IPS-15b (cell line): ENCODE data around the gene EPC2.

Experiments used
- H3K27me3 ChIP-seq: one replicate; pipeline ENCODE4 v1.6.1; 2013; ENCODE audit warnings: low read length; ENCODE audit not compliant: control insufficient read depth, insufficient read depth
- H3K36me3 ChIP-seq: one replicate; pipeline ENCODE4 v1.6.1; 2013; ENCODE audit warnings: low read length; ENCODE audit not compliant: control insufficient read depth, insufficient read depth
- H3K4me1 ChIP-seq: one replicate; pipeline ENCODE4 v1.6.1; 2013; ENCODE audit warnings: mild to moderate bottlenecking, low read length; ENCODE audit not compliant: control insufficient read depth, insufficient read depth
- H3K4me3 ChIP-seq: one replicate; pipeline ENCODE4 v1.5.1; 2013; ENCODE audit warnings: low read depth, low read length
- H3K9ac ChIP-seq: one replicate; pipeline ENCODE4 v1.6.1; 2013; ENCODE audit warnings: low read depth, mild to moderate bottlenecking, low read length
- H3K9me3 ChIP-seq: one replicate; pipeline ENCODE4 v1.6.1; 2013; ENCODE audit warnings: mild to moderate bottlenecking, low read length; ENCODE audit not compliant: control insufficient read depth, insufficient read depth

EPC2 gene

GRCh38 chr2:148796735-148797512, 152.4 kb downstream of the EPC2 start:
- H3K36me3 ChIP-seq: no peaks in the 10 kb centered on the region
- H3K27me3 ChIP-seq: no peaks in the 10 kb centered on the region
- no peaks in the 10 kb centered on the region for H3K9me3 ChIP-seq
- H3K4me3 ChIP-seq: no peak overlapping the region
- H3K9ac ChIP-seq: no peak overlapping the region
- no peaks in the 10 kb centered on the region for H3K4me1 ChIP-seq

DNA sequence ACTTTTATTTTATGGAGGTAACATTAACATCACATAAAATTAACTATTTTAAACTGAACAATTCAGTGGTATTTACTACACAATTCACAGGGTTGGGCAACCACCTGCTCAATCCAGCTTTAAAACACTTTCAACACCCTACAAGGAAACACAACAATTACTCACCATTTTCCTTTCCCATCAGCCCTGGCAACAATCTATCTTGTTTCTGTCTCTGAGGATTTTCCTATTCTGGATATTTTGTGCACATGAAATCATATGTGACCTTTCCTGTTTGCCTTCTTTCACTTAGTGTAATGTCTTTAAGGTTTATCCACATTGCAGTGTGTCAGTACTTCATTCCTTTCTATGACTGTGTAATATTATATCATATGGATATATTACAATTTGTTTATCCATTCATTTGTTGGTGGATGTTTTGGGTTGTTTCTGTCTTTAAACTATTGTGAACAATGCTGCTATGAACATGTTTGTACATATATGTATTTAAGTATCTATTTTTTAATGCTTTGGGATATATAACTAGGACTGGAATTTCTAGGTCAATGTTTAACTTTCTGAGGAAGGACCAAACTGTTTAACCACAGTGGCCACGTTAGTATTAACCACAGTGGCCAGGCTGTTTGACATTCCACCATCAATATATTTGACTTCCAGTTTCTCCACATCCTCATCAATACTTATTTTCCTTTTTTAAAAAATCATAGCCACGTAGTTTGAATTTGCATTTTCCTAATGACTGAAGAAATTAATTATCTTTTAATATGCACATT, 158.1 kb downstream of the EPC2 start:
- H3K27me3 ChIP-seq: no peaks in the 10 kb centered on the region
- H3K9me3 ChIP-seq: no peaks in the 10 kb centered on the region
- H3K4me1 ChIP-seq: no peaks in the 10 kb centered on the region
- no peaks in the 10 kb centered on the region for H3K36me3 ChIP-seq
- H3K9ac ChIP-seq: no peak overlapping the region
- H3K4me3 ChIP-seq: no peak overlapping the region

DNA sequence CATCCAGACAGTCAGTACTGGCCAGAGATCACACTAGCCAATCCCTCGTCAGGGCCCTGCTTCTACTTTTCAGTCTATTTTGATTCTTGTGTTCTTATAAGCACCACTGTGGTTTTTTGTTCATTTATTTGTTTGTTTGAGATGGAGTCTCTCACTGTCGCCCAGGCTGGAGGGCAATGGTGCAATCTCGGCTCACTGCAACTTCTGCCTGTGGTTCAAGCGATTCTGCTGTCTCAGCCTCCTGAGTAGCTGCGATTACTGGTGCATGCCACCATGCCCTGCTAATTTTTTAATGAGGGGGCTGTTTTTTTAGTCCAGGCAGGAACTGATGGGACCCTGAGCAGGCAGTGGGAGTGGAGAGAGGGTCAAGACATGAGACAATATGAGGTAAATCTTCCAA, 165.5 kb downstream of the EPC2 start:
- Histone ChIP-seq H3K9ac (no peak overlapping the region), H3K9me3 (no peaks in the 10 kb centered on the region), H3K36me3 (no peaks in the 10 kb centered on the region), H3K4me1 (peaks cover 13% of the 10 kb centered on the region), H3K4me3 (no peak overlapping the region), H3K27me3 (no peaks in the 10 kb centered on the region)

DNA sequence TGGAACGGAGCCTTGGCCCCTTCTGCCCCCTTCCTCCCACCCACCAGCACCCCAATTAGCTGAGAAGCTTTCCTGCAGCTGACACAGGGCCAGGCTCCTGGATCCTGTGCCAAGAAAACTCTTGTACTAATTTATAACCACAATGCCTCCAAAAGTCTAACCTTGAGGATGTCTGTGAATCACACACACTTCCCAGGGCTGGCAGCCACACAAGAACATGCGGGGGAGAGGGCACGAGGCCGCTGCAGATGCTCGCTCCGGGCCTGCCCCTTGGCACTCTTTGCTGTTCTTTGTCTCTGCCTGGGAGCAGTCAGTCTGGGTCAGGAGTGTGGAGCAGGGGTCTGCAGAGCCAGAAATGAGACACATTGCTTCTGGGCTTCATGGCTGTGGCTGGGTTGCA, 167.8 kb downstream of the EPC2 start:
- H3K27me3 ChIP-seq: no peaks in the 10 kb centered on the region
- H3K9me3 ChIP-seq: no peaks in the 10 kb centered on the region
- no peak overlapping the region for H3K4me3 ChIP-seq
- no peaks in the 10 kb centered on the region for H3K36me3 ChIP-seq
- H3K9ac ChIP-seq: no peak overlapping the region
- H3K4me1 ChIP-seq: peaks cover 18% of the 10 kb centered on the region

- H3K4me1 ChIP-seq: peaks cover 18% of the 10 kb centered on the region
- no peaks in the 10 kb centered on the region for H3K9me3 ChIP-seq
- H3K9ac ChIP-seq: no peak overlapping the region
- H3K4me3 ChIP-seq: no peak overlapping the region
- H3K36me3 ChIP-seq: no peaks in the 10 kb centered on the region
- H3K27me3 ChIP-seq: no peaks in the 10 kb centered on the region
Observed at GRCh38 chr2:148813603-148814065, 169.1 kb downstream of the EPC2 start.

- no peak overlapping the region for H3K4me3 ChIP-seq
- H3K9ac ChIP-seq: no peak overlapping the region
- H3K4me1 ChIP-seq: peaks cover 18% of the 10 kb centered on the region
- no peaks in the 10 kb centered on the region for H3K9me3 ChIP-seq
- no peaks in the 10 kb centered on the region for H3K27me3 ChIP-seq
- no peaks in the 10 kb centered on the region for H3K36me3 ChIP-seq
Observed at GRCh38 chr2:148814143-148814859, 169.8 kb downstream of the EPC2 start.

- Histone ChIP-seq H3K27me3 (no peaks in the 10 kb centered on the region), H3K4me1 (peaks cover 18% of the 10 kb centered on the region)
Observed at GRCh38 chr2:148814860-148815419, 170.4 kb downstream of the EPC2 start.

DNA sequence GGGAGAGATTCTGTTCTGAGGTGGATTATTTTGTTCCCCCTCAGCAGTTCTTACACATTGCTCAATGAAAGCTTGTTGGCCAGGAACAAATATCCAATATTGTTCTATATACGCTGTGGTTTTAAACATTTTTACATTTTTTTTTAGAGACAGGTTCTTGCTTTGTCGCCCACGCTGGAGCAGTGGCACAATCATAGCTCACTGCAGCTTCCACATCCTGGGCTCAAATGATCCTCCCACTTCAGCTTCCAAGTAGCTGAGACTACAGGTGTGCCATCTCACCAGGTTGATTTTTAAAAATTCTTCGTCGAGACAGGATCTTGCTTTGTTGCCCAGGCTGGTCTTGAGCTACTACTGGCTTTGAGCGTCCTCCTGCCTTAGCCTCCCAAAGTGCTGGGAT, 171.6 kb downstream of the EPC2 start:
- H3K9ac ChIP-seq: no peak overlapping the region
- H3K4me3 ChIP-seq: no peak overlapping the region
- no peaks in the 10 kb centered on the region for H3K9me3 ChIP-seq
- H3K36me3 ChIP-seq: no peaks in the 10 kb centered on the region
- H3K4me1 ChIP-seq: peaks cover 18% of the 10 kb centered on the region
- H3K27me3 ChIP-seq: no peaks in the 10 kb centered on the region

More at GRCh38 chr2:148814860-148815419, 170.4 kb downstream of the EPC2 start:
- no peak overlapping the region for H3K9ac ChIP-seq
- no peak overlapping the region for H3K4me3 ChIP-seq
- no peaks in the 10 kb centered on the region for H3K36me3 ChIP-seq
- H3K9me3 ChIP-seq: no peaks in the 10 kb centered on the region

DNA sequence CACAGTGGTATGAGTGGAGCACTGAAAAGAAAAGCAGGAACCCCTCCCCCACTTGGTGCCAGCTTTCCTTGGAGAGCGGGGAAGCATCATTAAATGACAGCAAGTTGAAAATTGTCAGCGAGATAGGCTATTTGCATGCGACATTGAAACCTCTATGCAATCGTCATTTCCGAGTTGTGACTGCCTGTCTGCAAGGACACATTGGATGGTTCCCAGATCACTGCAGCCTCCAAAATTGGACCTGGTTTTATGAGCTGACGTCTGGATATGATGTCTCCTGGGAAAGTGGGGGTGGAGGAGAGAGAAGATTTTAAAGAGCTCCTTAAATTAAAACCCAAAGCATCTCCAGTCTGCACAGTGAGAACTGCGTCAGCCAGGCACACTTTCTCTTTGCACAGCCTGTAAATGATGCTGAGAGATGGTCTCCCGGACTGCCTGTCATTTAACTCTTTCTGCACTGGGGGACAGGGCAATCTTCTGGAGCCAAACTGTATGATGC, 172.7 kb downstream of the EPC2 start:
- Histone ChIP-seq H3K27me3 (no peaks in the 10 kb centered on the region), H3K9me3 (no peaks in the 10 kb centered on the region), H3K4me1 (peaks cover 18% of the 10 kb centered on the region), H3K4me3 (no peak overlapping the region), H3K36me3 (no peaks in the 10 kb centered on the region), H3K9ac (no peak overlapping the region)

DNA sequence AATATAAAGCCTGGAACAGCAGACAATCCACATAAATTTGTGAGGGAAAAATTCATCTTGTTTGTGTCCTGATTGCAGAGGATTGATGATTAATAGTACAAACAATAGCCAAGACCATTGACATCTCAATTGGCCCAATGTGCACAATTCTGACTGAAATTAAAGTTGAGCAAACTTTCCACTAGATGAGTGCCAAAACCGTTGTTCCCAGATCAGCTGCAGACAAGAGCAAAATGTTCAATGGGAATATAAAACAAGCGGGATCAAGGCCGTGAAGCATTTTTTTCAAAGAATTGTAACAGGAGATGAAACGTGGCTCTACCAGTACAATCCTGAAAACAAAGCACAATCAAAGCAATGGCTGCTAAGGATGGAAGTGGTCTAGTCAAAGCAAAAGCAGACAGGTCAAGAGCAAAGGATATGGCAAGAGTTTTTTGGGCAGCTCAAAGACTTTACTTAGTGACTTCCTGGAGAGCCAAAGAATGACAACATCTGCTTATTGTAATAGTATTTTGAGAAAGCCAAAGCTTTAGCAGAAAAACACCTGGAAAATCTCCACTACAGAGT, 174.6 kb downstream of the EPC2 start:
- H3K27me3 ChIP-seq: no peaks in the 10 kb centered on the region
- peaks cover 12% of the 10 kb centered on the region for H3K4me1 ChIP-seq
- no peak overlapping the region for H3K4me3 ChIP-seq
- H3K9me3 ChIP-seq: no peaks in the 10 kb centered on the region
- H3K9ac ChIP-seq: no peak overlapping the region
- no peaks in the 10 kb centered on the region for H3K36me3 ChIP-seq

DNA sequence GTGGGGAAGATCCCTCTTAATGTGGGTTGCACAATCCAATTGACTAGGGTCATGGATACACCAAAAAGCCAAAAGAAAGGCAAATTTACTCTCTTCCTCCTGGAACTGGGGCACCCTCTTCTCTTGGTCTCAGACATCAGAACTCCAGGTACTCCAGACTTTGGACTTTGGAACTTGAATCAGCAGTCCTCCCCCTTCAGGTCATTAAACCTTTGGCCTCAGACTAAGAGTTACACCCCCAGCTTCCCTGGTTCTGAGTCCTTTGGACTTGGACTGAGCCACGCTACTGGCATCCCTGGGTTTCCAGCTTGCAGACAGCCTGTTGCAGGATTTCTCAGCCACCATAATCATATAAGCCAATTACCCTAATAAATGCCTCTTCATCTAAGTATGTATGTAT, 179.6 kb downstream of the EPC2 start:
- Histone ChIP-seq H3K27me3 (no peaks in the 10 kb centered on the region), H3K9ac (no peak overlapping the region), H3K36me3 (no peaks in the 10 kb centered on the region), H3K4me1 (no peaks in the 10 kb centered on the region), H3K4me3 (no peak overlapping the region), H3K9me3 (peaks cover 3% of the 10 kb centered on the region)
